Measurements from ENCODE around the gene ALK.

The ALK gene

DNA sequence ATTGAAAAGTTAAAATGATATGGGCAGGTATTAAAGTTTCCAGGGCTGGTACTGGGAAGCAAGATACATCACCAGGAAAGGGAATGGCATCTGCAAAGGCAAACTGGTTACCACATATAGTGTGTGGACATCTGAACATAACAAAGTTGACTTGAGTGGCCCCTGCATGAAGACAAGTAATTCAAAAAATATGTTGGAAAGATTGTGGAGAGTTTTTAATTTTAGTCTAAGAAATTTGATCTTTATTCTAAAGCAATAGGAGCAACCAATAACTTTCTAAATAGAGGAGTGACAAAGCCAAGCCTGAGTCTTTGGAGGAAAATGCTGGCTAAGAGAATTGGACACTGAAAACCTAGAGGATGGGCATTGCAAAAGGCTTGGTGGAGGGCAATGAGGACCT is 278.2 kb downstream of the ALK start:
- no peaks in the 10 kb centered on the region for H3K27me3 ChIP-seq (ENCODE audit: insufficient read depth, insufficient read length)

DNA sequence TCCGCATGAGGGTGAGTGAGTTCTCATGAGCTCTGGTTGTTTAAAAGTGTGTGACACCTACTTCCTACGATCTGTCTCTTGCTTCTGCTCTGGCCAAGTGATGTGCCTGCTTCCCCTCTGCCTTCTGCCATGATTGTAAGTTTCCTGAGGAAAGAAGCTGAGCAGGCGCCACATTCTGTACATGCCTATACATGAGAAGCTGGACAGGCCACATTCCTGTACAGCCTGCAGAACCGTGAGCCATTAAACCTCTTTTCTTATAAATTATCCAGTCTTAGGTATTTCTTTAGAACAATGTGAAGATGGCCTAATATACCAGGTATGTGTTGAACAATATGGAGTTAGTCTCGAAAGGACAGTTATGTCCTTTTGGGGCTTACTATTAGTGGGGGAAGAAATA is 281.0 kb downstream of the ALK start:
- H3K4me1 ChIP-seq (ENCODE audit: insufficient read depth, insufficient read length) = no peaks in the 10 kb centered on the region
- H3K36me3 ChIP-seq (ENCODE audit: insufficient read depth, insufficient read length, low read length) = no peaks in the 10 kb centered on the region
- DNase-seq (ENCODE audit: low read depth, low spot score) = no peak
- no peak overlapping the region for H3K4me3 ChIP-seq (ENCODE audit: insufficient read length, low read depth)
- H3K9ac ChIP-seq (ENCODE audit: insufficient read length, low read depth) = no peak overlapping the region
- no peak for TF ChIP-seq YY1 (IDR thresholded peaks at IDR 0.05; ENCODE audit: insufficient read depth, insufficient read length)
- TF ChIP-seq ZNF274 (IDR thresholded peaks at IDR 0.05; ENCODE audit: low read depth, low read length) = no peak
- no peak for TF ChIP-seq SUZ12 (IDR thresholded peaks at IDR 0.05; ENCODE audit: extremely low read depth, insufficient read depth, insufficient read length)
- no peaks in the 10 kb centered on the region for H3K9me3 ChIP-seq (ENCODE audit: insufficient read depth, low read length)
- no peaks in the 10 kb centered on the region for H3K27me3 ChIP-seq (ENCODE audit: insufficient read depth, insufficient read length)

More for the DNA sequence above, 278.2 kb downstream of the ALK start:
- no peak for DNase-seq (ENCODE audit: low read depth, low spot score)
- TF ChIP-seq SUZ12 (IDR thresholded peaks at IDR 0.05; ENCODE audit: extremely low read depth, insufficient read depth, insufficient read length) (no peak), ZNF274 (IDR thresholded peaks at IDR 0.05; ENCODE audit: low read depth, low read length) (no peak), YY1 (IDR thresholded peaks at IDR 0.05; ENCODE audit: insufficient read depth, insufficient read length) (no peak)
- H3K9me3 ChIP-seq (ENCODE audit: insufficient read depth, low read length) = 0 out of 2 replicates have a peak, but pooled peaks cover 2% of the 10 kb centered on the region
- H3K4me3 ChIP-seq (ENCODE audit: insufficient read length, low read depth) = no peak overlapping the region
- no peaks in the 10 kb centered on the region for H3K36me3 ChIP-seq (ENCODE audit: insufficient read depth, insufficient read length, low read length)
- no peak overlapping the region for H3K9ac ChIP-seq (ENCODE audit: insufficient read length, low read depth)
- no peaks in the 10 kb centered on the region for H3K4me1 ChIP-seq (ENCODE audit: insufficient read depth, insufficient read length)

DNA sequence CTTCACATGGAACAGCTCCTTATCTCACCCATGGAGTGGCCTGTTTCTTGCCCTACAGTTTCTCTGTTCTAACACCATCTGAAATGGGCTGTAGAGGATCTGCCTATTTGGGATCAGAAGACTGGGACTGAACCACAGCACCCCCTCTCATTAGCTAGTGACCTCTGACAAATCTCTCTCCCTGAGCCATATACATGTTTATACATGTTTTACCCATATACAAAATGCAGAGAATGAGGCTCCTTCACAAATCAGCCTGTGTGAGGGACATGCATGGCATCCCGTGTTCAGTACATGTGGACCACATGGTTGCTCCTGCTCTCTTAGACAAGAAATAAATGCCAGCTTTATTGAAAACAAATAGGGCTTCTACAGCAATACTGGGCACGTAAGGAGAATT is 282.7 kb downstream of the ALK start:
- H3K9me3 ChIP-seq (ENCODE audit: insufficient read depth, low read length) = no peaks in the 10 kb centered on the region
- DNase-seq (ENCODE audit: low read depth, low spot score) = no peak
- H3K36me3 ChIP-seq (ENCODE audit: insufficient read depth, insufficient read length, low read length) = no peaks in the 10 kb centered on the region
- H3K4me1 ChIP-seq (ENCODE audit: insufficient read depth, insufficient read length) = no peaks in the 10 kb centered on the region
- H3K27me3 ChIP-seq (ENCODE audit: insufficient read depth, insufficient read length) = no peaks in the 10 kb centered on the region
- H3K9ac ChIP-seq (ENCODE audit: insufficient read length, low read depth) = no peak overlapping the region
- TF ChIP-seq YY1 (IDR thresholded peaks at IDR 0.05; ENCODE audit: insufficient read depth, insufficient read length) (no peak), ZNF274 (IDR thresholded peaks at IDR 0.05; ENCODE audit: low read depth, low read length) (no peak), SUZ12 (IDR thresholded peaks at IDR 0.05; ENCODE audit: extremely low read depth, insufficient read depth, insufficient read length) (no peak)
- H3K4me3 ChIP-seq (ENCODE audit: insufficient read length, low read depth) = no peak overlapping the region

DNA sequence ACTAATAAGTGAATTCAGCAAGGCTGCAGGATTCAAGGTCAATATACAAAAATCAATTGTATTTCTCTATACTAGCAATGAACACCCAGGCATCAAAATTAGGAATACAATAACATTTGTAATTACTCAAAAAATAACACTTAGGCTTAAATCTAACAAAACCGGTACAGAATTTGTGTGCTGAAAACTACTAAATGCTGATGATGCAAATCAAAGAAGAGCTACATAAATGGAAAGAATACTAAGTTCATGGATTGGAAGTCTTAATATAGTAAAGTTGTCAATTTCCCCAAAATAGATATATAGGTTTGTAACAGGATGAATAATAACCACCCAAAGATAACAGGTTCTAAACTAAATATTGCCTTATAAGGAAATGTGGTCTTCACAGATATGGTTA is 286.5 kb downstream of the ALK start:
- no peaks in the 10 kb centered on the region for H3K4me1 ChIP-seq (ENCODE audit: insufficient read depth, insufficient read length)
- TF ChIP-seq SUZ12 (IDR thresholded peaks at IDR 0.05; ENCODE audit: extremely low read depth, insufficient read depth, insufficient read length) = no peak

DNA sequence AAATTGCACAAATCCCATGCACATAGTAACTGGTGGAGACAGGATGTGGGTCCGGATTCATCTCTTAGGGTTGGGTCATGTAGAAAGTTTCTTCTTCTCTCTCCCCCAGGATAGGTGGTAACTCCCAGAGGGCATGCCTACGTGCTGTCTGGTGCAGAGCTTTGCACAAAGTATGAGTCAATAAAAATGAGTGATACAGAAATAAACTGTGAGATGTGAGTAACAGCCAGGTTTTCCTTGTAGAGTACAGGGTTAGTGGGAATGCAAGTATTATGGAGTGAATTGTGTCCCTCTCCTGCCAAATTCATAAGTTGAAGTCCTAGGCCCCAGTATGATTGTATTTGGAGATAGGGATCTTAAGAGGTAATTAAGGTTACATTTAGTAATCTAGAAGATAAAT is 289.4 kb downstream of the ALK start:
- H3K4me3 ChIP-seq (ENCODE audit: insufficient read length, low read depth) = no peak overlapping the region
- no peaks in the 10 kb centered on the region for H3K9me3 ChIP-seq (ENCODE audit: insufficient read depth, low read length)
- no peak for DNase-seq (ENCODE audit: low read depth, low spot score)
- no peak overlapping the region for H3K9ac ChIP-seq (ENCODE audit: insufficient read length, low read depth)
- no peaks in the 10 kb centered on the region for H3K27me3 ChIP-seq (ENCODE audit: insufficient read depth, insufficient read length)
- no peak for TF ChIP-seq SUZ12 (IDR thresholded peaks at IDR 0.05; ENCODE audit: extremely low read depth, insufficient read depth, insufficient read length)
- TF ChIP-seq ZNF274 (IDR thresholded peaks at IDR 0.05; ENCODE audit: low read depth, low read length) = no peak
- no peak for TF ChIP-seq YY1 (IDR thresholded peaks at IDR 0.05; ENCODE audit: insufficient read depth, insufficient read length)
- no peaks in the 10 kb centered on the region for H3K36me3 ChIP-seq (ENCODE audit: insufficient read depth, insufficient read length, low read length)
- H3K4me1 ChIP-seq (ENCODE audit: insufficient read depth, insufficient read length) = peaks cover 2% of the 10 kb centered on the region

More for the DNA sequence above, 286.5 kb downstream of the ALK start:
- H3K9me3 ChIP-seq (ENCODE audit: insufficient read depth, low read length) = no peaks in the 10 kb centered on the region
- H3K4me3 ChIP-seq (ENCODE audit: insufficient read length, low read depth) = no peak overlapping the region
- H3K27me3 ChIP-seq (ENCODE audit: insufficient read depth, insufficient read length) = no peaks in the 10 kb centered on the region
- no peaks in the 10 kb centered on the region for H3K36me3 ChIP-seq (ENCODE audit: insufficient read depth, insufficient read length, low read length)
- DNase-seq (ENCODE audit: low read depth, low spot score) = no peak
- no peak overlapping the region for H3K9ac ChIP-seq (ENCODE audit: insufficient read length, low read depth)

DNA sequence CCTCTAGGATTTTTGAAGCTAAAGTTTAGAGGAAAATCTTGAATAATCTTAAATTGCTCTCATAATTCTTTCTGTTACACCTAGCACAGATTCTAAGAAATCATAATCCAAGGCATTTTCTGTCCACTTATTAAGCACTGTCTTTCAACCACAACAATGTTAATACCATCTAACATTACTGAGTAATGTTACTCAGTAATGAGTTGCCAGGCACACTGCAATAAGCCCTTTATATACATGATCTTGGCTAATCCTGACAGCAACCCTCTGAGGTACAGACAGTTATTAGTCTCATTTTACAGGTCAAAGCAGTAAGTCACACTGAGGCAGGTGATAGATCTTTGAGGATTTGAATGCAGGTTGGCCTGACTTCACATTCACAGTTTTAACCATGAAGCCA is 291.9 kb downstream of the ALK start:
- TF ChIP-seq ZNF274 (IDR thresholded peaks at IDR 0.05; ENCODE audit: low read depth, low read length) (no peak), SUZ12 (IDR thresholded peaks at IDR 0.05; ENCODE audit: extremely low read depth, insufficient read depth, insufficient read length) (no peak), YY1 (IDR thresholded peaks at IDR 0.05; ENCODE audit: insufficient read depth, insufficient read length) (no peak)
- no peak for DNase-seq (ENCODE audit: low read depth, low spot score)
- peaks cover 2% of the 10 kb centered on the region for H3K4me1 ChIP-seq (ENCODE audit: insufficient read depth, insufficient read length)

DNA sequence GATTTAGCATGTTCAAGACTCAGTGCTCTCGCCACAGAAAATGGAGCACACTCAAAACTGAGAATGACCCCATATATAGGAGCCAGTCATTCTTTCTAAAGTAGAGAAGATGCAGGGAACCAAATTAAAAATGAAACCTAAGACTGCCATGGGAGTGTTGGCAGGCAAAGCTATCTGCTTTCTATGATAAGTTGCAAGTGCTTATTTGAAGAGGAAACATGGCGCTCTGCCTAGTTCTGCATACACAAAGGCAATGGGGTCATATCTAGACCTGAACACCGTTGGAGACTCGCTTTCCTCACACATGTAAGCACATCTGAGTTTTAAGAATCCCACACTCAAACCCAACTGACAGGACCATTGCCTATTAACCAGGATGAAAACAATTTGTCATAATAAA is 292.5 kb downstream of the ALK start:
- Histone ChIP-seq H3K36me3 (ENCODE audit: insufficient read depth, insufficient read length, low read length) (no peaks in the 10 kb centered on the region), H3K27me3 (ENCODE audit: insufficient read depth, insufficient read length) (no peaks in the 10 kb centered on the region), H3K9ac (ENCODE audit: insufficient read length, low read depth) (no peak overlapping the region), H3K9me3 (ENCODE audit: insufficient read depth, low read length) (no peaks in the 10 kb centered on the region), H3K4me3 (ENCODE audit: insufficient read length, low read depth) (no peak overlapping the region), H3K4me1 (ENCODE audit: insufficient read depth, insufficient read length) (peaks cover 2% of the 10 kb centered on the region)
- TF ChIP-seq YY1 (IDR thresholded peaks at IDR 0.05; ENCODE audit: insufficient read depth, insufficient read length) = no peak
- TF ChIP-seq SUZ12 (IDR thresholded peaks at IDR 0.05; ENCODE audit: extremely low read depth, insufficient read depth, insufficient read length) = no peak
- TF ChIP-seq ZNF274 (IDR thresholded peaks at IDR 0.05; ENCODE audit: low read depth, low read length) = no peak
- DNase-seq (ENCODE audit: low read depth, low spot score) = no peak

More for the DNA sequence above, 291.9 kb downstream of the ALK start:
- Histone ChIP-seq H3K4me3 (ENCODE audit: insufficient read length, low read depth) (no peak overlapping the region), H3K9me3 (ENCODE audit: insufficient read depth, low read length) (no peaks in the 10 kb centered on the region), H3K36me3 (ENCODE audit: insufficient read depth, insufficient read length, low read length) (no peaks in the 10 kb centered on the region), H3K9ac (ENCODE audit: insufficient read length, low read depth) (no peak overlapping the region), H3K27me3 (ENCODE audit: insufficient read depth, insufficient read length) (no peaks in the 10 kb centered on the region)

Data from NT2/D1 (cell line).